K562 (cell line): ENCODE measurements around the gene PDCD1. TPM values are rescaled to one million over a fixed set of nuclear protein-coding genes. Genes with fewer than 3 reads are reported as not detected.

Experiments
- CHAMP1 ChIP-seq: fragments of 450-650 bp; IDR thresholded peaks from 2 replicates; pipeline ENCODE4 v1.6.1; 2016; ENCODE audit warnings: mild to moderate bottlenecking
- HMG20B ChIP-seq: fragments of 250-450 bp; sonication (Bioruptor Pico); IDR thresholded peaks from 2 replicates; pipeline ENCODE4 v1.5.0; 2021; ENCODE audit warnings: mild to moderate bottlenecking
- ZNF239 ChIP-seq: fragments of 250-450 bp; sonication (Bioruptor Pico); IDR thresholded peaks from 2 replicates; pipeline ENCODE4 v1.4.0; 2020; ENCODE audit warnings: mild to moderate bottlenecking
- ZNF592 ChIP-seq: fragments of 450-650 bp; IDR thresholded peaks from 2 replicates; pipeline ENCODE4 v1.6.1; 2017; ENCODE audit warnings: antibody characterized with exemption, mild to moderate bottlenecking
- polyA plus RNA-seq, 8 experiments: library from polyadenylated mRNA; depleted of rRNA in 4 of 8; stranded (reverse) in 5 of 8; unstranded in 3 of 8; fragments of >200 nt; fragmentation: Nextera tagmentation in 2 of 8; fragmentation: Illumina TruSeq in 1 of 8; extraction: Ambion mirVana in 2 of 8; extraction: Trizol in 1 of 8; gene quantifications; 2 replicates each; pipeline versions ENCODE4 v1.2.1 to v1.2.3, GENCODE V29; 2011 to 2014; ENCODE audit warnings: inconsistent platforms in 1 of 8, missing spikeins in 1 of 8
- total RNA-seq, 7 experiments: library from RNA; depleted of rRNA in 6 of 7; stranded (reverse); fragments of >200 nt in 6 of 7; fragmentation: Illumina TruSeq in 2 of 7; extraction: Trizol in 2 of 7; gene quantifications; 2 replicates each; pipeline versions ENCODE4 v1.2.1 to v1.2.3, GENCODE V29; 2011 to 2021; ENCODE audit warnings: low replicate concordance in 1 of 7

The PDCD1 gene
- total and polyA plus RNA-seq, 9 of the 15 experiments (the other 6 are each of a cell fraction or from before 2014, with no cell fraction given): 0.15 to 2.5 (median 1.0) TPM; not detected in 2

GRCh38 chr2:241894056-241894641, 35.5 kb upstream of the PDCD1 start (continued):
- TF ChIP-seq CHAMP1: no peak
- no peak for TF ChIP-seq ZNF592
- TF ChIP-seq ZNF239 (CRISPR knock-in tag): no peak
- no peak for TF ChIP-seq HMG20B
